MV-4-11 (cell line): ENCODE results near the gene CUX1.

Source experiments
- DNase-seq: peaks from one replicate; lab custom pipeline; 2025; lab: John Stamatoyannopoulos, UW

Gene CUX1

DNA sequence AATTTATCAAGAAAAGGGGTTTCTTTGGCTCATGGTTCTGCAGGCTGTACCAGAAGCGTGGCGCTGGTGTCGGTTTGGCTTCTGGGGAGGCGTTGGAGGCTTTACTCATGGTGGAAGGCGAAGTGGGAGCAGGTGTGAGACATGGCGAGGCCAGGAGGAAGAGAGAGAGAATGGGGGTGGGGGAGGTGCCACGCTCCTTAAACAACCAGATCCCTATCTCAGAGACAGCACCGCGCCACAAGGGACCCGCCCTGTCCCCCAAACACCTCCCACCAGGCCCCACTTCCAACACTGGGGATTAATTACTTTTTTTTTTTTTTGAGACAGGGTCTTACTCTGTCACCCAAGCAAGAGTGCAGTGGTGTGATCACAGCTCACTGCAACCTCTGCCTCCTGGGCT, 451.2 kb downstream of the CUX1 start:
- no peak for DNase-seq

DNA sequence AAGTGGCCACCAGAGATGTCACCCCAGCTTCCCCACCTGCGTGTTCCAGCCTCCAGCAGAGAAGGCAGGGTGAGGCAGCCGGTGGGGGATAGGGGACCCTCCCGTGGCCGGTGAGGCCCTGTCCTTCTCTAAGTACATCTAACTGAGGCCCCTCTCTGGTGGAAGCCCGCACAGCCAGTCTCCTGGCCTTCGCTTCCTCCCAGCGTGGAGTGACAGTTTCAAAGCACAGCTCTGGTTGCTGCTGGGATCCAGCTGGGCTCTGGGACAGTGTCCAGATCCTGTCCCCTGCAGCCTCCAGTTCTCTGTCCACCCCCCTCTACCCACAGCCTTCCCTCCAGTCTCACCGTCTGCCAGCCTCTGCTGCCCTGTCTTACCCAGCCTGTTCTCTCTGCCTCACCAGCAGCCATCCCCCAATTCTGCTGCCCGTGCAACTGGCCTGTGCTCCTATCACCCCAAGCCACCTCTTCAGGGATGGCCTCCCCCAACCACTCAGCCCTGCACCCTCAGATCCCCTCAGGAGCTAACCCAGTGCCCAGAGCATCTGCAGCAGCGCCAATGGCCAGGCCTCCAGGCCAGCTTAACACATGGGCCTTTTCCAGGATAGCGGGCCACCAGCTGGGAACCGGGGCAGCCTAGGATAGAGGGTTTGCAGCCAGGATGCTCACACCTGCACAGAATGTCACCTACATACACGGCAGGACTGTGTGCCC, 452.9 kb downstream of the CUX1 start:
- DNase-seq: no peak

DNA sequence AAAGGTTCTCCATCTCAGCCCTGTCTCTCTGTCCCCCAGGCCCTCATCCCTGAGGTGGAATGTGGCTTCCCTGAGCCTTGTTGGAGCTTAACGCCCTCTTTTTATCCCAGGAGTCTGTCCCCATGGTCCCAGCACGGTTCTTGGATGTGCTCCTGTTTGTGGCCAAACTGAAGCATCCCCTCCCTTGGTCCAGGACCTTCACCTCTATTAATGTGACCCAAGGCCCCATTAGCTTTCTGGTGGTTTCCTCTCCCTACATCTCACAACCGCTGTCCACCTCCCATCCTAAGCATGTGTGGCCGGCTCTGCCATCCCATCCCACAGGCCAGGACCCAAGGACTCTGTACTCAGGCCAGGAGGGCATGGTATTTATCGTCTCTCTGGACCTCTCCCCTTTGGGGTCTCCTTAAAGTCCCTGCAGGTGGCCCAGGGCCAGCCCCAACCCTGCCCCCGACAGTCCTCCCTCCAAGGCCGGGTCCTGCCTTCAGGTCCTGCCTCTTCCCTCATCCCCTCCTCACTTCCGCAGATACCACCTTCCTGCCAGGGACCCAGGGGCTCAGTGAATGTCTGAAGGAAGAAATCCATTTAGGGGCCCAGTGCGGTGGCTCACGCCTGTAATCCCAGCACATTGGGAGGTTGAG, 453.9 kb downstream of the CUX1 start:
- no peak for DNase-seq

DNA sequence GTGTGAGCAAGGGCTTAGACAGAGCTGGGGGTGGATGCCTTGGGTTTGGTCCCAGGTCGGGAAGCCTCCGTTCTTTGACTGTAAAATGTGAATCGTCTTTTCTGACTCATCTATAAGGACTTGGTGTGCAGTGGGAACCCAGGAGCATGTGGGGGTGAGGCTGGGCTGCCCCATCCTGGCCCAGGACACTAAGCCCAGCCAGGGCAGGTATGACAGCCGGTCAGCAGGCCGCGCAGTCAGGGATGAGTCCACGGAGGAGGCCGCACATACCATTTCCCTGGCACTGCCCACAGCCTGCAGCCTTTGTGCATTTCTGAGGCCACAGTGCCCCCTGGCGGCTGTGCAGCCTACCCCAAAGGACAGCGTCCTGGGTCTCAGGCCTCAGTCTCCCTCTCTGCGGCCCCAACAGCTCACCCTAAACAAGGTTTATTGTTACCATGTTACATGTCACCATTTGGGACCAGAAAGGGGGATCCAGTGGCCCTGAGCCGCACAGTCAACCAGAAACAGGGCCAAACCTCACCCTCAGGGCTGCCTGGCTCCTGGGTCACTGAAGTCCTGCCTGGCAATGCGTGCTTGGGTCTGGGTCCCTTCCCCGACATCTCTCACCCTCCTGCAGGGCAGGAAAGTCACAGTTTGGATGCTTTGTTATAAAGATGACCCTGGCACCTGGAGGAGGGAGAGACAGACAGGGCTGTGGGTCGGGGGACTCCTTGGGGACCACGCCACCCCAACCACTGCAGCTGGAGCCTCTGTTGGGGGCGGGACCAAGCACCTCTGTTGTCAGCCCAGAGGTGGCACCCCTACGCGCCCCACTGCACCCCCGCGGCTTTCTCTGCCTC, 454.9 kb downstream of the CUX1 start:
- DNase-seq: peak; percentile 40

DNA sequence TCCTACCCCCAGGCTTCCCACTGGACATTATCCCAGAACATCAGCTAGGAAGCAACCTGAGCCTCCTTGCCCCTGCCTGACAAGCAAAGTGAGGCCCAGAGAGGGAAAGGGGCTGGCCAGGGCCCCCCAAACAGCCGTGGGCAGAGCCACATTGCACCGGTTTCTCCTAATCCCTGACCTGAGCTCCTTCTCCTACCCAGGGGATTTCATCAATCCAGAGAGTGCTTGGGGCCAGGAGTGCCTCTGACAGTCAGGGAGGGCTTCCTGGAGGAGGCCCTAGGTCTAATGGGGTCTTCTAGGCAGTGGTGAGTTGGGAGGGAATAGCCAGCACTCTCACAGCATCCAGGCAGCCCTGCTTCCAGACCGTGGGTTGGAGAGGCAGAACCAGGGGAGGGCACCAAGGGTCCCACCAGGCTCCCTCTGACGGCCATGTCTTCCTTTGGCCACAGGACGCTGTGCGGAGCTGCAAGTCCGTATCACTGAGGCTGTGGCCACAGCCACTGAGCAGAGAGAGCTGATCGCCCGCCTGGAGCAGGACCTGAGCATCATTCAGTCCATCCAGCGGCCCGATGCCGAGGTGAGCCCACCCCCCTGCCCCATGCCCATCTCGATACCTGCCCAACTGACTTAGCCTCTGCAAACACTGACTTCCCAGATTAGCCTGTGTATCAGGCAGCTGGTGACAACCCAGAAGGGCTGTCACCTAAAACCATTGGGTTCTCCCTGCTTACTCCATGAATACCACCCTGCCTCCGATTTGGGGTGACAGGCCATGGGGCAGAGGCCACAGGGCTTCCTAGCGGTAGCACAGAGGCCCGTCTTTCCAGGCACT, 455.7 kb downstream of the CUX1 start:
- no peak for DNase-seq

DNA sequence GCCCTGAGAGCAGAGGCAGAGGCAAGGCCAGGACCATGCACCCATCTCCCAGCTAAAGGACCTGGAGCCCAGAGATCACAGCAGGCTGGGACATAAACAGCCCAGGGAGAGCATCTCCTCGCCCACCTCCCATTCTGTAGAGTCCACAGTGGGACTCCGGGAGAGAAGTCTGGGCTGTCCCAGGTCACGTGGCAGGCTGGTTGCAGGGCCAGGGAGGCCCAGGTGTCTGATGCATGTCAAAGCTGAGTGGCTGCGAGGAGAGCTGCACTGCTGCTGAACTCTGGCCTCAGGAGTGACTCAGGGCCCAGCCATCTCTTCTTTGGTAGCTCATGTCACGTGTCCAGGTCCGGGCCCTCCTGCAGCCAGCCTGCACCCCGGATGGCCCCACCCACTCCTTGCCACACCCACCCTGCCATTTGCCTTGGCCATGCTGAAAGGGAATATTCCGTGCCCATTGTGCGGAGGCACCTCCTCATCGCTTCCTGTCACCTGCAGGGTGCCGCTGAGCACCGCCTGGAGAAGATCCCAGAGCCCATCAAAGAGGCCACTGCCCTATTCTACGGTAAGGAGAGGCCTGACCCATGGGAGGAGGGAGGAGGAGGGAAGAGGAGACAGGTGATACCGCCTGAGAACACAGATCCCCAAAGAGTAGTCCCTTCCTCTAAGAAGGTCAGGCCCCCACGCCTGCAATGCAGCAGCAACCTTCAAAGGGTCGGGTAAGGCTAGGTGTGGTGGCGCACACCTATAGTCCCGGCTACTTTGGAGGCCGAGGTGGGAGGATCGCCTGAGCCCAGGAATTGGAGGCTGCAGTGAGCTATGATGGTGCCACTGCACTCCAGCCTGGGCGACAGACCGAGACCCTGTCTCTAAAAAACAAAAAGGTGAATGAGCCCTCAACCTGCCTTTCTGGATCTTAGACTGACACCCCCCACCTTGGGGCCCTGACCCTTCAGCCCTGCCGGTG, 456.6 kb downstream of the CUX1 start:
- no peak for DNase-seq

DNA sequence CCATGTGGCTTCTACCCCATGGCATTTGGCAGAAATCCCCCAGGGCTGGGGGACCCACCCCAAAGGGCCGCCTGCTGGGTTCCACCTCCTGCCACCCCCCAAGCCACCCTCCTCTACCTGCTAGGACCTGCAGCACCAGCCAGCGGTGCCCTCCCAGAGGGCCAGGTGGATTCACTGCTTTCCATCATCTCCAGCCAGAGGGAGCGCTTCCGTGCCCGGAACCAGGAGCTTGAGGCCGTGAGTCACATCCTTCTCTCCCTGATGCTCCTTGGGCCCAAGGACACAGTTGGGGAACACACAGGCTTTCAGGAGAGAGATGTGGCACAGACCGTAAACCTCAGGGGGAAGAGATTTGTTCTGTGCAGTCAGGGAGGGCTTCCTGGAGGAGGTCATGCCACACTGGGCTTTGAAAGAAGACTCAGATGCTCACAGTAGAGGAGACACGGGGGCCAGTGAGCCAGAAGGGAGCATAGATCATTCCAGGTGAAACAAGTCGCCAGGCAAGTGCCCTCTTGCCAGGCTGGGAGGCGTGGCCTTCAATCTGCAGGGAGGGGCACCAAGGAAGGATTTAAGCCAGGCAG, 457.8 kb downstream of the CUX1 start:
- DNase-seq: no peak

DNA sequence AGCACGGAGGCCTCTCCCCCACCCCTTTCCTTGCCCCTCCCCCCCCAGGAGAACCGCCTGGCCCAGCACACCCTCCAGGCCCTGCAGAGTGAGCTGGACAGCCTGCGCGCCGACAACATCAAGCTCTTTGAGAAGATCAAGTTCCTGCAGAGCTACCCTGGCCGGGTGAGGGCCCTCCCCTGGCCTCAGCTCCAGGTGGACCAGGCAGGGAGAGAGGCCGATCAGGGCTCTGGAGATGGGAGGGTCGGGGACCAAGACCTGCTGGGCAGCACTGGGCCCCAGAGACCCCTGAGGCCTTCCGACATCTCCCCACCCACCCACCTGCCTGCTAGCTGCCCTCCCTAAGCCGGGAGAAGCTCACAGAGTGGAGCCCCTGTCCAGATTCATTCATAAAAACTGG, 460.5 kb downstream of the CUX1 start:
- DNase-seq: no peak

DNA sequence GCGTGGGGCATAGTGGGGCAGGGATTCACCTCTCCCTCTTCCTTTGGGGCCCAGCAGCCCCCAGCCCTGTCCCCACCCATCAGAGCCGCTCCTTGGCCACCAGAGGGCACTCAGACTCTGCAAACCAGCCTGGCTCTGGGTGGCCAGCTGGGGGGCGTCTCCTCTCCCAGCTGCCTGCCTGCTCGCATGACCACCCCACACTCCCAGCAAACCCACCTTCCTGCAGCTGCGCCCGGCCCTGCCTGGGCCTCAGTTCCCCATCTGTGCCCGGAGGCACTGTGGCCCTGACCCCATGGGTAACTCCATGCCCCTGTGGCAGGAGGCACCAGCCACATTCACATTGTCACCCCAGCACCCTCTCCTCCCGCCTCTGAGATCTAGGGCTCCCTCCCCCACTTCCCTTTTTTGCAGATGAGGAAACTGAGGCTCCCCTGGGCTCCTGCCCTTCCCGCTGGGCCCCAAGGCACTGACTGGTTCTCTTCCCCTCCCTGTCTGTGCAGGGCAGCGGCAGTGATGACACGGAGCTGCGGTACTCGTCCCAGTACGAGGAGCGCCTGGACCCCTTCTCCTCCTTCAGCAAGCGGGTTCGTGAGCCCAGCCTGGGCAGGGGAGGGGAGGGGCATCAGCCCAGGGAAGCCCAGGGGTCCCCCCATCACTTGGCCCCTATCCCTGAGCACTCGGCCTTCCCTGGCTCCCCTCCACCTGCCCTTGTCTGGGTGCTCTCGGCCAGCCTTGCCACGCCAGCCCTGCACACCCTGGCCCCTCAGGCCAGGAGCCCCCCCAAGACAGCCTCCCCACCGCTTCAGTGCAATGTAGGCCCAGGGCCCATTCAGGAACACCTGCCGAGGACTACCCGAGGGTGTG, 462.3 kb downstream of the CUX1 start:
- DNase-seq: peak; percentile 46

DNA sequence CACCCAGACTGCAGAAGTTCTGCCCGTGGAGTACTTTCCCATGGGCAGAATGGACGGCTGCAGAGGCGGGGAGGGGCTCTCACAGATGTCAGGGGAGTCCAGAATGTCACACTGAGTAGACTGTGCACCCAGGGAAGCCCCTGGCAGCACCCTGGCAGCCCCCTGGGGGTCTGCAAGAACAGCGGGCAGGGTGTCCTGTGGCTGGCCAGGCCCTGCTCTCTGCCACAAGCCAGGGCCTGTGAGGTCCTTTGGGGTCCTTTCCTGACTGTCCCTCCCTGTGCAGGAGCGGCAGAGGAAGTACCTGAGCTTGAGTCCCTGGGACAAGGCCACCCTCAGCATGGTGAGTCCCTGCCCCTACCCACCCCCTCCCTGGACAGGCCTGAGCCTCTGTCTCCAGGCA, 463.1 kb downstream of the CUX1 start:
- DNase-seq: no peak

DNA sequence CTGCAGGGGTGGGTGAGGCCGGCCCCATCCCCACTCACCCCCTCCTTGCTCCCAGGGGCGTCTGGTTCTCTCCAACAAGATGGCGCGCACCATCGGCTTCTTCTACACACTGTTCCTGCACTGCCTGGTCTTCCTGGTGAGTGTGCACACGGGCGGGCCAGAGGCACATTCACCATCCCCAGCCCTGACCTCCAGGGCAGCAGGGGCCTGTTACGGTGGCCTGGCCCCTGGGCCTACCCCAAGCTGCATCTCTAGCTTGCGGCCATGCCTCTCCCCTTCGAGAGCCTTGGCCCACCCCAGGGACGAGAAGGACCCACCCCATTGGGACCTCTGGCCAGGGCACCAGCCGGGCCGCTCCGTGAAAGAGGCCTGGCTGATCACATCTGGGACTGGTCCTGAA, 464.4 kb downstream of the CUX1 start:
- DNase-seq: no peak

DNA sequence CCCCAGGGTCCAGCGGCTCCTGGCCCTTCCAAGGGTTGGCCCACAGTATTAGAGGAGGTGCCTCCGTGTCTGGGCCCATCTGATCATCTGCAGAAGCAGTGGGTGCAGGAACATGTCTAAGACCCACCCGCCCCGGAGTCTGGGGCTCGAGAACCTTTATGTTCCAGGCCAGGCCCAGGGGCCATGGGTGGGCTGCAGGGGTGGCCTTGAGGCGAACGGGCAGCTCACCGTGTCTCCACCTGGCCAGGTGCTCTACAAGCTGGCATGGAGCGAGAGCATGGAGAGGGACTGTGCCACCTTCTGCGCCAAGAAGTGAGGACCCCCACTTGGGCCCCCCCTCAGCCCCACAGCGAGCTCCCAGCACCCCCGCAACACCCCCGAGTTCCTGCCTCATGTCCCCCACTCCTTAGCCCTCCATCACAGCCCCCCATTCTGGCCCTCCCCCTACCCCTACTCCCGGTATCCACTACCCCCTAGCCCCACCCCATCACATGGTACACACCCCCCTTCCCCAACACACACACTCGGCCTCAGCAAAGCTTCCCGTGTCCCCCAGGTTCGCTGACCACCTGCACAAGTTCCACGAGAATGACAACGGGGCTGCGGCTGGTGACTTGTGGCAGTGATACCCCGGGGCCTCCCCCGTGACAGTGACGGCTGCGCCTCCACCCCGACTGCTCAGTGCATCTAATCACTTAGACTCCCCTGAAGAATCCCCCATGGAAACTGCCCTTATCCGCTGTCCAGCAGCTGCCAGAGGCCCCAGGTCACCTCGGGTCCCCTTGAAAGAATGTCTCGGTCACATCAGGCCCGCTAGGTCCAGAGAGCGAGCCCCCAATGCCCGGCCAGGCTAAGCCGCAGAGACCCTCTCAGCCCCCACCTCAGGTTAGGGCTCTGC, 465.3 kb downstream of the CUX1 start:
- DNase-seq: no peak

DNA sequence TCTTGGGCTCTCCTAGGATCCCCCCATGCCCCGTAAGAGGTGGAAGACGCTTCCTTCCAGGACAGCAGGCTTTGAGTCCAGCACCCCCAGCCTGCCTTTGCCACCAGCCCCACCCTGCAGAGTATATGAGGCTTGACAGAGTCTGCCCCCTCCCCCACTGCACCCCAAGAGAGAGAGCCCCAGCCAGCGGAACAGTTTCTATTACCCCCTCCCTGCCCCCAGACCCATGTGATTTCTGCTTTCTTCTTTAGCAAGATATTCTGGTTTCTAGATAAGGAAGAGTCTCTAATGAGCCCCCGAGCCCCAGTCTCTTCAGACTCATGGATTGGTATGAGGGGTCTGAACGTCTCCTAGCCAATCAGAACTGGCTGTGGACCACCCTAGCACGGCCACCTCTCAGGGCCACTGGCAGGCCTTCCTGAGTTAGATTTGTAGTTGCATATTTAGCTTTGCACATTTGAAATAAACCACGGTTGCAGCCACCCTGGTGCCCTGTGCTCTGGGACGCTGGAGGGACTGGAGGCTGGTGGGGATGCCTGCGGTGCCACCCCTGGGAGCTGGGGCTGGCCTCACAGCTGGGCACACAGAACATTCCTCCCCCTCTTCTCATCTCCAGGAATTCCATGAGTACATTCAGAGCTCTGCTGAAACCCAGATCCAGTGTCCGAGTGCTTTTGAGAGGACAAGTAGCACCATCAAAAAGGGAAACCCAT, 466.2 kb downstream of the CUX1 start:
- no peak for DNase-seq

DNA sequence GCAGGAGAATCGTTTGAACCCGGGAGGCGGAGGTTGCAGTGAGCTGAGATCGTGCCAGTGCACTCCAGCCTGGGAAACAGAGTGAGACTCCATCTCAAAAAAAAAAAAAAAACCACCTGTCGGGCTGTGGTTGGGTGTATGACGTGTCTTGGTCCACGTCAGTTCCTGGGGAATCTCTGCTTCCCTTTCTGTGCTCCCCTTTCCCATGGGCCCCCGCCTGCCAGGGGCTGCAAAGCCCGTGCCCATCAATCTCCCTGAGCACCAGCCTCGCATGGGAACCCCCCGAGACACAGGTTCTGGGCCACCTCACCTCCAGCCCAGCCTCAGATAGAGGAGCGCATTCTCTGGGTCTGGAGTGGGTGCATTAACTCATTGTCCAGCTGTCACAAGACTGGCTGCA, 467.0 kb downstream of the CUX1 start:
- DNase-seq: no peak

DNA sequence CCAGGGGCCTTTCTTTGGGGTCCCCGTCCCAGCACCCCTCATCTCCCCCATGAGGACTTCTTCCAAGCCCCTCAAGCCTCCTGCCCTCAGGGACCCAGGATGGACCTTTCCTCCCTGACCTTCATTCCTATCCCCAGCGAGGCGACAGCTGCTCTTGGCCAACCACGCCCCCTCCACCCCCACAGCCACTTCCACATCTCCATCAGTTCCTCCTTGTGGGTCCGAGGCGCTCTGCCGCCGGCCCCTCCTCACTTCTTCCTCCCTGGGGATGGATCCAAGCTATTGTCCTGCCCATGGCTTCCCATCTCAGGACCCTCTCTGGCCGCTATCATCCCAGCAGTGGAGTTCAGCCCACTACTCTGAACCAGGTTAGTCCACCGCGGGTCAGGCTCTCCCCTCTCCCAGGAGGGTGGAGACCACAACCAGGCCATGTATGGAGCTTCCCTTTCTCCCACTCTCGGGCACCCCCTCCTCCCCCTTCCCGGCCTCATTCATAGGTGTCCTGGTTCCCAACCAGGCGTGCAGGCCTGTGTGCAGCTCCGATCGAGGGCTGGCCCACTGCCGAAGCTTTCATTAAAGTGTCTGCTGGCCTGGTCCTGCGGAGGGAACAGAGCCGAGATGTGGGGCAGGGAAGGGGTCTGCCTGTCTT, 467.6 kb downstream of the CUX1 start:
- DNase-seq: peak; percentile 61

DNA sequence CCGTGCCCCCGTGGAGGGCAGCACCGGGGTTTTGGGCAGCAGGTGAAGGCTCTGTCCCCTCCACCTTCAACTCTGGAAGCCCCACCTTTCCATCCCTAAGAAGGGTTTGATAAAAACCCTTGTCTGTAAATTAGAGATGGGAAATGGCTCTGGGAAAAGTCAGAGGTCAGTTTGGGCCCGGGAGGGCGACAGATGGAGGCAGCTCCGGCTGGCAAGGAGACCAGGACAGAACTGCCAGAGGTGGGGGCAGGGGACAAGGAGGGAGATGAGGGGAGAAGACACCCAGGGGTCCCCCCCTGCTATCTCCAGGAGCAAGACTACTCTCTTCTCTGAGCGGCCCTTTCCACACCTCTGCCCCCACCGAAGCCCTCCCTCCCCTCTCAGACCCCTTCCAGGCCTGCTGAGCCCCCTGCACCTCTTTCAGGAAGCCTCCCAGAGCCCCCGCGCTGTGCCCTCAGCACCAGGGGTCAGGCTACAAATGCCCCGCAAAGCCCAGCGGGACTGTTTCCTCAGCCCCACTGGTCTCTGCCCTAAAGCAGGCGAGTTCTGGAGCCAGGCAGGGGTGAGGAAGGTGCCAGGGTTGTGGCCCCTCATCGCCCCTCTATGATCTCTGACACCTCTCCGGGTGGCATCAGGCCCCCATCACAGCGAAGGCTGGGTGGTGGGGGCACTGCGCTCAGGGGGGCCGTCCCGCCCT, 468.3 kb downstream of the CUX1 start:
- DNase-seq: no peak
